Breast epithelium (tissue), 4 donors: Measurements from ENCODE around the gene SLC35A2. TPM values are rescaled to one million over a fixed set of nuclear protein-coding genes. Genes with fewer than 3 reads are reported as not detected.

Source experiments
- DNase-seq, 2 donors: peaks; one replicate each; pipeline ENCODE4 v3.0.0-alpha.2; 2019; ENCODE audit warnings: low spot score in 2 of 2
- H3K27ac ChIP-seq, 2 donors: fragments of 200-600 bp; sonication (generic) in 1 of 2; one replicate each; pipeline ENCODE4 v1.5.1; 2016 to 2019; ENCODE audit warnings: mild to moderate bottlenecking in 1 of 2
- H3K27me3 ChIP-seq, 2 donors: fragments of 200-600 bp; sonication (generic) in 1 of 2; one replicate each; pipeline versions ENCODE4 v1.5.1 to v1.6.0; 2017 to 2019; ENCODE audit warnings: control low read depth in 1 of 2, mild to moderate bottlenecking in 1 of 2
- H3K36me3 ChIP-seq: fragments of 200-600 bp; one replicate; pipeline ENCODE4 v1.5.1; 2019
- H3K4me1 ChIP-seq, 2 donors: fragments of 200-600 bp; sonication (generic); one replicate each; pipeline ENCODE4 v1.5.1; 2016 to 2019; ENCODE audit warnings: control low read depth in 1 of 2
- H3K4me3 ChIP-seq, 3 donors: fragments of 200-600 bp; sonication (generic); 1 replicate in 2 of 3; 2 replicates in 1 of 3; pipeline ENCODE4 v1.5.1; 2016 to 2019; ENCODE audit warnings: mild to moderate bottlenecking in 3 of 3, moderate library complexity in 2 of 3
- H3K9me3 ChIP-seq, 2 donors: fragments of 200-600 bp; sonication (generic) in 1 of 2; one replicate each; pipeline ENCODE4 v1.5.1; 2016 to 2019; ENCODE audit warnings: control low read depth in 1 of 2
- POLR2A ChIP-seq: fragments of 450-650 bp; IDR thresholded peaks from one replicate; pipeline ENCODE4 v1.6.1; 2016; ENCODE audit warnings: antibody characterized with exemption, mild to moderate bottlenecking, moderate library complexity
- POLR2AphosphoS5 ChIP-seq, 3 donors: sonication (generic); formaldehyde crosslinking; IDR thresholded peaks; one replicate each; pipeline ENCODE4 v1.6.1; 2017; ENCODE audit warnings: antibody characterized with exemption in 3 of 3
- intact Hi-C: fragments of 100-400 bp; cut with DNase I; formaldehyde crosslinking; loops from one replicate; pipeline ENCODE4 v1.15.1; 2023; ENCODE audit warnings: low total_unique reads
- total RNA-seq, 3 donors: library from RNA; depleted of rRNA; stranded (reverse); fragments of >200 nt; gene quantifications; one replicate each; pipeline ENCODE4 v1.1.0, GENCODE V29; 2016
- TF ChIP-seq, protein P1 (sequence below), 3 donors: fragments of 450-650 bp; IDR thresholded peaks; one replicate each; pipeline ENCODE4 v1.5.1; 2016 to 2017; ENCODE audit warnings: antibody characterized with exemption in 3 of 3, mild to moderate bottlenecking in 3 of 3, moderate library complexity in 3 of 3

SLC35A2 gene
- total RNA-seq, 3 donors from 2014 or later: 10.9 to 17.3 (median 16.1) TPM

GRCh38 chrX:48936429-48937053 is 25.1 kb upstream of the SLC35A2 start:
- H3K36me3 ChIP-seq: no peaks in the 10 kb centered on the region

GRCh38 chrX:48935301-48935670 is 23.8 kb upstream of the SLC35A2 start:
- DNase-seq: no peak
- intact Hi-C loops: no loop called here
- no peaks in the 10 kb centered on the region for H3K4me1 ChIP-seq
- H3K36me3 ChIP-seq: no peaks in the 10 kb centered on the region
- H3K4me3 ChIP-seq: no peak overlapping the region
- peaks cover 0 to 41% of the 10 kb centered on the region in 2 donors for H3K27me3 ChIP-seq
- H3K27ac ChIP-seq: no peak overlapping the region
- H3K9me3 ChIP-seq: no peaks in the 10 kb centered on the region
- TF ChIP-seq, protein P1, sequence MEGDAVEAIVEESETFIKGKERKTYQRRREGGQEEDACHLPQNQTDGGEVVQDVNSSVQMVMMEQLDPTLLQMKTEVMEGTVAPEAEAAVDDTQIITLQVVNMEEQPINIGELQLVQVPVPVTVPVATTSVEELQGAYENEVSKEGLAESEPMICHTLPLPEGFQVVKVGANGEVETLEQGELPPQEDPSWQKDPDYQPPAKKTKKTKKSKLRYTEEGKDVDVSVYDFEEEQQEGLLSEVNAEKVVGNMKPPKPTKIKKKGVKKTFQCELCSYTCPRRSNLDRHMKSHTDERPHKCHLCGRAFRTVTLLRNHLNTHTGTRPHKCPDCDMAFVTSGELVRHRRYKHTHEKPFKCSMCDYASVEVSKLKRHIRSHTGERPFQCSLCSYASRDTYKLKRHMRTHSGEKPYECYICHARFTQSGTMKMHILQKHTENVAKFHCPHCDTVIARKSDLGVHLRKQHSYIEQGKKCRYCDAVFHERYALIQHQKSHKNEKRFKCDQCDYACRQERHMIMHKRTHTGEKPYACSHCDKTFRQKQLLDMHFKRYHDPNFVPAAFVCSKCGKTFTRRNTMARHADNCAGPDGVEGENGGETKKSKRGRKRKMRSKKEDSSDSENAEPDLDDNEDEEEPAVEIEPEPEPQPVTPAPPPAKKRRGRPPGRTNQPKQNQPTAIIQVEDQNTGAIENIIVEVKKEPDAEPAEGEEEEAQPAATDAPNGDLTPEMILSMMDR (IDR thresholded peaks at IDR 0.05): no peak
- TF ChIP-seq POLR2AphosphoS5 (IDR thresholded peaks at IDR 0.05): no peak
- TF ChIP-seq POLR2A: no peak

More at GRCh38 chrX:48936429-48937053, 25.1 kb upstream of the SLC35A2 start:
- no peak for DNase-seq
- no peak for TF ChIP-seq POLR2AphosphoS5 (IDR thresholded peaks at IDR 0.05)
- TF ChIP-seq, protein P1 (IDR thresholded peaks at IDR 0.05): no peak
- no peak for TF ChIP-seq POLR2A
- H3K9me3 ChIP-seq: no peaks in the 10 kb centered on the region
- H3K4me1 ChIP-seq: no peaks in the 10 kb centered on the region
- H3K27me3 ChIP-seq: peaks cover 0 to 49% of the 10 kb centered on the region in 2 donors
- no peak overlapping the region for H3K4me3 ChIP-seq
- intact Hi-C loops: no loop called here
- H3K27ac ChIP-seq: peak overlapping the region; percentile 19 to 72

DNA sequence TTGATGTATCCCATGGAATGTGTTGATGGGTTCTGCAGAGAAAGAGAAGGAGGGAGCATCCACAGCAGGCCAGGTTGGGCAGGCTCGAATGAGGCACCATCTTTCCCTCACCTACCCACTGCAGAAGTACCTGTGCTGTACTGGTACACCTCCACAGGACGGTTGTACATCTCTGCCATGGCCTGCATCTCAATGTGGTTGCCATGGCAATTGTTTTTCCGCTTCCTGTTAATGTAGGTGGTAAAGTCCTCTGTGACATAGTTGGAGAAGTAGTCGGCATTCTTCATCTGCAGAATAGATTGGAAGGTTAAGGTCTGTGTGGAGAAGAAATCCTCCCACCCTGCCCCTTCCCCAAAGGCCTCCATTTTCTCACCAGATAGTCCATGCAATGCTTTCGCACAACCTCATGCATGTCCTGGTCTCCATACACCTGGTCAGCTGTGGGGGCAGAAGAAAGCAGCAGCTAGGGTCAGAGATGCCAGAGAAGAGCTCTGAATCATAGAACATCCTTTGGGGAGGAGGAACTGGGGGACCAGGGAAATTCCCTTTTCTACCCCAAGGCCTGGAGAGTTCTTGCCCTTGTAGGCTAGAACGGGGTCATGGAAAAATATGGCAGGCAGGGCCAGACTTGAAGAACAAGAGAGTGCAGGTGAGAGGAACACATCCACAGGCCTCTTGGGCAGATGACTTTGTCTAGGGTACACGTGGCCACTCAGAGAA is 23.3 kb upstream of the SLC35A2 start:
- H3K4me1 ChIP-seq: no peaks in the 10 kb centered on the region
- H3K27me3 ChIP-seq: peaks cover 0 to 37% of the 10 kb centered on the region in 2 donors
- TF ChIP-seq, protein P1 (IDR thresholded peaks at IDR 0.05): no peak
- no peak for TF ChIP-seq POLR2AphosphoS5 (IDR thresholded peaks at IDR 0.05)
- DNase-seq: no peak
- no peaks in the 10 kb centered on the region for H3K9me3 ChIP-seq
- no peak overlapping the region for H3K4me3 ChIP-seq
- no peak overlapping the region for H3K27ac ChIP-seq
- intact Hi-C loops: no loop called here
- H3K36me3 ChIP-seq: no peaks in the 10 kb centered on the region

GRCh38 chrX:48933757-48934156 is 22.3 kb upstream of the SLC35A2 start:
- DNase-seq: no peak
- Histone ChIP-seq H3K36me3 (no peaks in the 10 kb centered on the region), H3K27me3 (peaks cover 0 to 27% of the 10 kb centered on the region in 2 donors), H3K9me3 (no peaks in the 10 kb centered on the region), H3K4me3 (no peak overlapping the region), H3K4me1 (no peaks in the 10 kb centered on the region), H3K27ac (no peak overlapping the region)
- intact Hi-C loops: no loop called here
- TF ChIP-seq POLR2AphosphoS5 (IDR thresholded peaks at IDR 0.05): no peak
- TF ChIP-seq, protein P1 (IDR thresholded peaks at IDR 0.05): no peak
- no peak for TF ChIP-seq POLR2A

DNA sequence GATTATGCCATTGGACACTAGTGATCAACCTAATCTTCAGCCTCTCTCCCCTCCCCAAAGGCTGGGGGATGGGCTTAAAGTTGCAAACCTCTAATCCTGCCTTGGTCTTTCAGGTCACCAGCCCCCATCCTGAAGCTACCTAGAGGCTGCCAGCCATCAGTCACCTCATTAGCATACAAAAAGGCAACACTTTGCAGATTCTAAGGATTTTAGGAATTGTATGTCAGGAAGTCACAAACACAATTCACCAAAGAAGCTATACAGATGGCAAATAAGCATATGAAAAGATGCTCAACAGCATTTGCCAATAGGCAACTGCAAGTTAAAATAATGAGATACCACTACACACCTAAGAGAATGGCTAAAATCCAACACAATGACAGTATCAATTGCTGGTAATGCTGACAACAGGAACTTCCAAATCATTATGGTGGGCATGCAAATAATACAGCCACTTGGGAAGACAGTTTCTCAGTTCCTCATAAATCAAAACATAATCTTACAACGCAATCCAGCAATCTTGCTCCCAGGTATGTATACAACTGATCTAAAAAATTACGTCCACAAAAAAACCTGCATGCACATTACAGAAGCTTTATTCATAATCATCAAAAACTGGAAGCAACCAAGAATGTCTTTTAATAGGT is 16.4 kb upstream of the SLC35A2 start:
- Histone ChIP-seq H3K27ac (no peak overlapping the region), H3K9me3 (no peaks in the 10 kb centered on the region), H3K27me3 (peaks cover 0 to 19% of the 10 kb centered on the region in 2 donors), H3K36me3 (no peaks in the 10 kb centered on the region), H3K4me3 (no peak overlapping the region), H3K4me1 (no peaks in the 10 kb centered on the region)
- intact Hi-C loops: no loop called here
- DNase-seq: no peak
- TF ChIP-seq POLR2A (no peak), POLR2AphosphoS5 (IDR thresholded peaks at IDR 0.05) (no peak)
- TF ChIP-seq, protein P1 (IDR thresholded peaks at IDR 0.05): no peak
